ENCODE measurements around the gene GBX2.

- no peak for TF ChIP-seq CTCF (IDR thresholded peaks at IDR 0.05; ENCODE audit: borderline replicate concordance, extremely low read depth, low read length, poor library complexity, severe bottlenecking)
- TF ChIP-seq EZH2 (IDR thresholded peaks at IDR 0.05; ENCODE audit: borderline replicate concordance, low read depth, low read length, severe bottlenecking): no peak
These were observed 40.1 kb upstream of the GBX2 start for GRCh38 chr2:236208019-236208926.

Measured in DND-41 (cell line).